ENCODE results near the gene FOXJ3. TPM values are rescaled to one million over a fixed set of nuclear protein-coding genes. Genes with fewer than 3 reads are reported as not detected.

FOXJ3 gene
- total and polyA plus RNA-seq, 2 of the 13 experiments (the other 11 are each of a cell fraction or from before 2014, with no cell fraction given), result 16.6 to 48.5 TPM

DNA sequence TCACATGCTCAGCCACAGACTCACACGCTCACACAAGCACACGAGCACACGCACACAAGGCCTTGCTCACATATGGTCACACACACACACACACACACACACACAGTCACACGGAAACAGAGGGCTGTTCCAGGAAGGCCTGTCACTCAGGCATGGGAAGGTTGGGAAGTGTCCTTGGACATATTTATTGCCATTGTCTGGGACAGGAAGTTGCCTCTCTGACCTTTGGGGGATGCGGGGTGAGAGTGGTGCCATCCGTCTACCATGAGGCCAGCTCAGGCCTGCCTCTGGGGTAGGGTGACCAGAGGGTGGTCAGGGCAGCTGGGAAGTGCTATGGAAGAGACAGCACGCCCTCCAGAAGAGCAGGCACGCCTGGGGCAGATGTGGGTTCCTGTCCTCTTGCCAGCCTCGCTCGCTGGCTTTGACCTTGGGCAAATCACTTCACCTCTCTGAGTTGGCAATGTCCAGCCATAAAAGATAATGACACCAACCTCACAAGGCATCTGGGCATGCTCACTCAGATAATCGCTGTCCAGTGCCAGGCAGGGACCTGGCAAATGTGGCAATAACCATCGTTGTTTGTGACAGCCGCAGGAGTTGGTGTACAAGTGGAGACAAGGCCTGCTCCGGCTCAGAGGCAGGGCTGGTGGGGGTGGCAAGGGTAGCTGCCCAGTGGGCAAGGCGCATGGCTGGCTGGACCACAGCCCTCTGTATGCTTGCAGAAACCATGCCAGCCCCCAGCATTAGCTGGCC is 162.5 kb downstream of the FOXJ3 start (continued):
- TF ChIP-seq, protein P1, sequence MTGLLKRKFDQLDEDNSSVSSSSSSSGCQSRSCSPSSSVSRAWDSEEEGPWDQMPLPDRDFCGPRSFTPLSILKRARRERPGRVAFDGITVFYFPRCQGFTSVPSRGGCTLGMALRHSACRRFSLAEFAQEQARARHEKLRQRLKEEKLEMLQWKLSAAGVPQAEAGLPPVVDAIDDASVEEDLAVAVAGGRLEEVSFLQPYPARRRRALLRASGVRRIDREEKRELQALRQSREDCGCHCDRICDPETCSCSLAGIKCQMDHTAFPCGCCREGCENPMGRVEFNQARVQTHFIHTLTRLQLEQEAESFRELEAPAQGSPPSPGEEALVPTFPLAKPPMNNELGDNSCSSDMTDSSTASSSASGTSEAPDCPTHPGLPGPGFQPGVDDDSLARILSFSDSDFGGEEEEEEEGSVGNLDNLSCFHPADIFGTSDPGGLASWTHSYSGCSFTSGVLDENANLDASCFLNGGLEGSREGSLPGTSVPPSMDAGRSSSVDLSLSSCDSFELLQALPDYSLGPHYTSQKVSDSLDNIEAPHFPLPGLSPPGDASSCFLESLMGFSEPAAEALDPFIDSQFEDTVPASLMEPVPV (CRISPR knock-in tag; IDR thresholded peaks at IDR 0.05), result no peak
- TF ChIP-seq SKI (IDR thresholded peaks at IDR 0.05; ENCODE audit: partially characterized antibody), result no peak
- TF ChIP-seq SIN3B (IDR thresholded peaks at IDR 0.05; ENCODE audit: low read length), result no peak
- TF ChIP-seq ZNF33A (CRISPR knock-in tag; IDR thresholded peaks at IDR 0.05; ENCODE audit: borderline replicate concordance), result no peak
- no peak for TF ChIP-seq ZFAT (CRISPR knock-in tag; conservative IDR thresholded peaks at IDR 0.05)
- no peak for TF ChIP-seq ZBTB21 (CRISPR knock-in tag; IDR thresholded peaks at IDR 0.05)
- peak; percentile 77 for TF ChIP-seq SOX5 (CRISPR knock-in tag; IDR thresholded peaks at IDR 0.05; ENCODE audit: borderline replicate concordance)
- no peak for TF ChIP-seq MTF2 (CRISPR knock-in tag; IDR thresholded peaks at IDR 0.05; ENCODE audit: borderline replicate concordance)
- TF ChIP-seq RBFOX2 (IDR thresholded peaks at IDR 0.05; ENCODE audit: low read depth, low read length), result no peak
- no peak for TF ChIP-seq ZNF839 (CRISPR knock-in tag; IDR thresholded peaks at IDR 0.05; ENCODE audit: borderline replicate concordance)
- TF ChIP-seq MLLT10 (CRISPR knock-in tag; IDR thresholded peaks at IDR 0.05), result no peak
- no peak for TF ChIP-seq KMT2B (CRISPR knock-in tag; IDR thresholded peaks at IDR 0.05)
- TF ChIP-seq NR2F6 (IDR thresholded peaks at IDR 0.05), result no peak
- peak; percentile 60 for TF ChIP-seq NR2F6 (CRISPR knock-in tag; IDR thresholded peaks at IDR 0.05)
- TF ChIP-seq, protein P2, sequence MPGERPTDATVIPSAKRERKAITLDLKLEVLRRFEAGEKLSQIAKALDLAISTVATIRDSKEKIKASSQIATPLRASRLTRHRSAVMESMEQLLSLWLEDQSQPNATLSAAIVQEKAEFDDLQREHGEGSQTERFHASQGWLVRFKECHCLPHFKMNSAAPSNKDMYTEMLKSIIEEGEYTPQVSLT (CRISPR knock-in tag; IDR thresholded peaks at IDR 0.05; ENCODE audit: borderline replicate concordance, low read depth), result no peak
- TF ChIP-seq ZNF333 (CRISPR knock-in tag; IDR thresholded peaks at IDR 0.05; ENCODE audit: borderline replicate concordance), result no peak
- TF ChIP-seq, protein P3, sequence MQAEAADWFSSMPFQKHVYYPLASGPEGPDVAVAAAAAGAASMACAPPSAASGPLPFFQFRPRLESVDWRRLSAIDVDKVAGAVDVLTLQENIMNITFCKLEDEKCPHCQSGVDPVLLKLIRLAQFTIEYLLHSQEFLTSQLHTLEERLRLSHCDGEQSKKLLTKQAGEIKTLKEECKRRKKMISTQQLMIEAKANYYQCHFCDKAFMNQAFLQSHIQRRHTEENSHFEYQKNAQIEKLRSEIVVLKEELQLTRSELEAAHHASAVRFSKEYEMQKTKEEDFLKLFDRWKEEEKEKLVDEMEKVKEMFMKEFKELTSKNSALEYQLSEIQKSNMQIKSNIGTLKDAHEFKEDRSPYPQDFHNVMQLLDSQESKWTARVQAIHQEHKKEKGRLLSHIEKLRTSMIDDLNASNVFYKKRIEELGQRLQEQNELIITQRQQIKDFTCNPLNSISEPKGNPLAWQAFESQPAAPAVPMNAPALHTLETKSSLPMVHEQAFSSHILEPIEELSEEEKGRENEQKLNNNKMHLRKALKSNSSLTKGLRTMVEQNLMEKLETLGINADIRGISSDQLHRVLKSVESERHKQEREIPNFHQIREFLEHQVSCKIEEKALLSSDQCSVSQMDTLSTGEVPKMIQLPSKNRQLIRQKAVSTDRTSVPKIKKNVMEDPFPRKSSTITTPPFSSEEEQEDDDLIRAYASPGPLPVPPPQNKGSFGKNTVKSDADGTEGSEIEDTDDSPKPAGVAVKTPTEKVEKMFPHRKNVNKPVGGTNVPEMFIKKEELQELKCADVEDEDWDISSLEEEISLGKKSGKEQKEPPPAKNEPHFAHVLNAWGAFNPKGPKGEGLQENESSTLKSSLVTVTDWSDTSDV (CRISPR knock-in tag; IDR thresholded peaks at IDR 0.05), result no peak
- no peak for TF ChIP-seq ZSCAN31 (CRISPR knock-in tag; IDR thresholded peaks at IDR 0.05; ENCODE audit: low read depth)
- TF ChIP-seq, protein P4, sequence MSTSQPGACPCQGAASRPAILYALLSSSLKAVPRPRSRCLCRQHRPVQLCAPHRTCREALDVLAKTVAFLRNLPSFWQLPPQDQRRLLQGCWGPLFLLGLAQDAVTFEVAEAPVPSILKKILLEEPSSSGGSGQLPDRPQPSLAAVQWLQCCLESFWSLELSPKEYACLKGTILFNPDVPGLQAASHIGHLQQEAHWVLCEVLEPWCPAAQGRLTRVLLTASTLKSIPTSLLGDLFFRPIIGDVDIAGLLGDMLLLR (CRISPR knock-in tag; IDR thresholded peaks at IDR 0.05), result no peak
- TF ChIP-seq, protein P5, sequence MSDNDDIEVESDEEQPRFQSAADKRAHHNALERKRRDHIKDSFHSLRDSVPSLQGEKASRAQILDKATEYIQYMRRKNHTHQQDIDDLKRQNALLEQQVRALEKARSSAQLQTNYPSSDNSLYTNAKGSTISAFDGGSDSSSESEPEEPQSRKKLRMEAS (IDR thresholded peaks at IDR 0.05), result no peak
- TF ChIP-seq SALL1 (CRISPR knock-in tag; IDR thresholded peaks at IDR 0.05), result peak; percentile 40; the same call in 1 of the 2 replicates
- TF ChIP-seq, protein P6, sequence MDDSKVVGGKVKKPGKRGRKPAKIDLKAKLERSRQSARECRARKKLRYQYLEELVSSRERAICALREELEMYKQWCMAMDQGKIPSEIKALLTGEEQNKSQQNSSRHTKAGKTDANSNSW (CRISPR knock-in tag; IDR thresholded peaks at IDR 0.05; ENCODE audit: borderline replicate concordance), result no peak
- TF ChIP-seq ZNF432 (CRISPR knock-in tag; IDR thresholded peaks at IDR 0.05; ENCODE audit: borderline replicate concordance), result no peak
- TF ChIP-seq, protein P7, sequence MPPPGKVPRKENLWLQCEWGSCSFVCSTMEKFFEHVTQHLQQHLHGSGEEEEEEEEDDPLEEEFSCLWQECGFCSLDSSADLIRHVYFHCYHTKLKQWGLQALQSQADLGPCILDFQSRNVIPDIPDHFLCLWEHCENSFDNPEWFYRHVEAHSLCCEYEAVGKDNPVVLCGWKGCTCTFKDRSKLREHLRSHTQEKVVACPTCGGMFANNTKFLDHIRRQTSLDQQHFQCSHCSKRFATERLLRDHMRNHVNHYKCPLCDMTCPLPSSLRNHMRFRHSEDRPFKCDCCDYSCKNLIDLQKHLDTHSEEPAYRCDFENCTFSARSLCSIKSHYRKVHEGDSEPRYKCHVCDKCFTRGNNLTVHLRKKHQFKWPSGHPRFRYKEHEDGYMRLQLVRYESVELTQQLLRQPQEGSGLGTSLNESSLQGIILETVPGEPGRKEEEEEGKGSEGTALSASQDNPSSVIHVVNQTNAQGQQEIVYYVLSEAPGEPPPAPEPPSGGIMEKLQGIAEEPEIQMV (CRISPR knock-in tag; IDR thresholded peaks at IDR 0.05; ENCODE audit: low read depth), result no peak
